Natural killer cell (primary cell): ENCODE data around the gene LPAR1. TPM values are rescaled to one million over a fixed set of nuclear protein-coding genes. Genes with fewer than 3 reads are reported as not detected.

Source experiments
- ATAC-seq, 3 donors: fragments of 150-1000 bp in 2 of 3; fragments of 200-7000 bp in 1 of 3; cut with Tn5 transposase; 1 replicate in 1 of 3; 2 replicates in 2 of 3; pipeline ENCODE4 v1.10.0; 2021; ENCODE audit warnings: mild to moderate bottlenecking in 2 of 3, moderate library complexity in 2 of 3
- DNase-seq, 2 donors: peaks; one replicate each; pipeline versions ENCODE4 v3.0.0 to v3.0.0-alpha.2; 2013 to 2021; ENCODE audit warnings: mixed read lengths in 1 of 2
- H3K27ac ChIP-seq: one replicate; pipeline ENCODE4 v1.5.1; 2013; ENCODE audit warnings: mild to moderate bottlenecking, low read length
- H3K27me3 ChIP-seq: one replicate; pipeline ENCODE4 v1.6.1; 2013; ENCODE audit warnings: low read length; ENCODE audit not compliant: control insufficient read depth, insufficient read depth
- H3K36me3 ChIP-seq: one replicate; pipeline ENCODE4 v1.6.1; 2013; ENCODE audit warnings: low read length; ENCODE audit not compliant: control insufficient read depth, insufficient read depth
- H3K4me1 ChIP-seq: one replicate; pipeline ENCODE4 v1.6.1; 2013; ENCODE audit warnings: low read length; ENCODE audit not compliant: control insufficient read depth, insufficient read depth
- H3K4me3 ChIP-seq: one replicate; pipeline ENCODE4 v1.5.1; 2013; ENCODE audit warnings: low read length
- H3K9me3 ChIP-seq: one replicate; pipeline ENCODE4 v1.6.1; 2013; ENCODE audit warnings: low read length; ENCODE audit not compliant: control insufficient read depth, insufficient read depth
- H3K27ac Mint-ChIP-seq, 2 donors: one replicate each; pipeline ENCODE4 v1.8.0; 2022; ENCODE audit warnings: mild to moderate bottlenecking in 2 of 2, mixed read lengths in 2 of 2, moderate library complexity in 1 of 2
- H3K27me3 Mint-ChIP-seq, 2 donors: one replicate each; pipeline ENCODE4 v1.8.0; 2022; ENCODE audit warnings: low read depth in 2 of 2, mixed read lengths in 2 of 2
- H3K36me3 Mint-ChIP-seq: one replicate; pipeline ENCODE4 v1.8.0; 2022; ENCODE audit warnings: mixed read lengths
- H3K4me1 Mint-ChIP-seq, 2 donors: one replicate each; pipeline ENCODE4 v1.8.0; 2022; ENCODE audit warnings: mixed read lengths in 2 of 2
- H3K4me3 Mint-ChIP-seq: one replicate; pipeline ENCODE4 v1.8.0; 2022; ENCODE audit warnings: mild to moderate bottlenecking, moderate library complexity, mixed read lengths
- H3K9me3 Mint-ChIP-seq, 2 donors: one replicate each; pipeline ENCODE4 v1.8.0; 2022; ENCODE audit warnings: mixed read lengths in 2 of 2
- WGBS: methylation state at CpG from one replicate; pipeline ENCODE4 v1.1.7; 2013; ENCODE audit warnings: missing lambda C conversion rate; ENCODE audit not compliant: insufficient coverage; 5-methylcytosine and 5-hydroxymethylcytosine counted together
- intact Hi-C: fragments of 100-400 bp; cut with micrococcal nuclease; formaldehyde crosslinking; loops from one replicate; pipeline ENCODE4 v1.14.2; 2022
- total RNA-seq, 4 donors: library from RNA; stranded (reverse); fragments of 120-200 nt in 1 of 4; gene quantifications; one replicate each; pipeline versions ENCODE4 v1.2.3 to v1.2.4, GENCODE V29; 2013 to 2022
- TF ChIP-seq, protein P1 (sequence below): fragments of 200-600 bp; IDR thresholded peaks from one replicate; pipeline ENCODE4 v1.8.0; 2022; ENCODE audit warnings: antibody characterized with exemption

Gene LPAR1
- total RNA-seq, 3 donors from 2014 or later (not counting 1 experiment from before 2014, with no cell fraction given): 0.48 to 0.50 TPM; not detected in 1

DNA sequence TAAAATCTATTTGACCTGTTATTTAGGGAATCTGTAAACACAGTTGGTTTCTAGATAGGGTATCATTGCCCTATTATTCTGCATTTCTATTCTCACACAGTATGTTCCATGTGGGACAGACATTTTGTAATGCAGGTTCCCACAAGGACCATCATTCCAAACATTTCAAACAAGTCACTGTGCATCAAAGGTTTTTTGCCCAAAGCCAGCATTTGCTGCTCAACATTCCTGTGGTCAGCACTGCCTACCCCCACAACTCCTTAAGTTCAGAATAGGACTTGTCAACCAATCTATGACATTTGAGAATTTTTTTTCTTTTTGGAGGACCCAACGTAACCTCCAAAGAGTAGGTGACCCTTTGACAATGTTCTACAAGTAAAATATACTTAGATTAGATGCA lies 95.7 kb downstream of the LPAR1 start:
- Mint-ChIP-seq H3K27me3 (no peaks in the 10 kb centered on the region), H3K4me3 (no peak overlapping the region), H3K4me1 (no peaks in the 10 kb centered on the region), H3K9me3 (peaks cover 2% of the 10 kb centered on the region in 2 donors), H3K27ac (no peak overlapping the region), H3K36me3 (no peaks in the 10 kb centered on the region)
- no peak overlapping the region for H3K27ac ChIP-seq
- no peak overlapping the region for H3K4me3 ChIP-seq
- no peaks in the 10 kb centered on the region for H3K4me1 ChIP-seq
- intact Hi-C loops: no loop called here
- TF ChIP-seq, protein P1, sequence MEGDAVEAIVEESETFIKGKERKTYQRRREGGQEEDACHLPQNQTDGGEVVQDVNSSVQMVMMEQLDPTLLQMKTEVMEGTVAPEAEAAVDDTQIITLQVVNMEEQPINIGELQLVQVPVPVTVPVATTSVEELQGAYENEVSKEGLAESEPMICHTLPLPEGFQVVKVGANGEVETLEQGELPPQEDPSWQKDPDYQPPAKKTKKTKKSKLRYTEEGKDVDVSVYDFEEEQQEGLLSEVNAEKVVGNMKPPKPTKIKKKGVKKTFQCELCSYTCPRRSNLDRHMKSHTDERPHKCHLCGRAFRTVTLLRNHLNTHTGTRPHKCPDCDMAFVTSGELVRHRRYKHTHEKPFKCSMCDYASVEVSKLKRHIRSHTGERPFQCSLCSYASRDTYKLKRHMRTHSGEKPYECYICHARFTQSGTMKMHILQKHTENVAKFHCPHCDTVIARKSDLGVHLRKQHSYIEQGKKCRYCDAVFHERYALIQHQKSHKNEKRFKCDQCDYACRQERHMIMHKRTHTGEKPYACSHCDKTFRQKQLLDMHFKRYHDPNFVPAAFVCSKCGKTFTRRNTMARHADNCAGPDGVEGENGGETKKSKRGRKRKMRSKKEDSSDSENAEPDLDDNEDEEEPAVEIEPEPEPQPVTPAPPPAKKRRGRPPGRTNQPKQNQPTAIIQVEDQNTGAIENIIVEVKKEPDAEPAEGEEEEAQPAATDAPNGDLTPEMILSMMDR: no peak
- DNase-seq: no peak
- no peak for ATAC-seq
- no CpG with 5 or more reads among the region's 1 CpG for WGBS
- no peaks in the 10 kb centered on the region for H3K9me3 ChIP-seq
- H3K36me3 ChIP-seq: no peaks in the 10 kb centered on the region
- no peaks in the 10 kb centered on the region for H3K27me3 ChIP-seq

DNA sequence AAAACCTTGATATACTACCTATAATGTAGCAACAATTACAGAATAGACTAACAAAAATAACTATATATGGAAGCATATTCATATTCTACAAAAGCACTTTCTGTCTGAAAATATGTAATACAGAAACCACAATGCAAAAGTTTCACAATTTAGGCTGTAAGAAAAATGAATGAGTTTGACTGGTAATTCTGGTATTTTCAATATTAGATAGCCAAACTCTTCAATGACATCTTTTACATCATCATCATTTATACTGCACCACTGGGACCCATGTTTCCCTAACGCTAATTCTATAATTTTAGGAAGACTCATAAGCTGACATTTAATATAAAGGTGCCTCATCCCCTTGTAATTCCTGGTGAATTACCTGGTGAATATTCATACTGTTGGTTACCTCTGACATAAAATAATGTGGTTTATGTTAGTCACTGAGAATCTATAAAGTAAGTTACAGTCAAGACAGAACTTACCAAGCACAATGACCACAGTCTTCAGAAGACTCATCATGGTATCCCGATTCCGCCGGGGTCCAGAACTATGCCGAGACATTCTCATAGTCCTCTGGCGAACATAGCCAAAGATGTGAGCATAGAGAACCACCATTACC lies 97.2 kb downstream of the LPAR1 start:
- no peaks in the 10 kb centered on the region for H3K36me3 Mint-ChIP-seq
- no peak for DNase-seq
- Histone ChIP-seq H3K36me3 (no peaks in the 10 kb centered on the region), H3K4me1 (no peaks in the 10 kb centered on the region), H3K27ac (no peak overlapping the region), H3K9me3 (no peaks in the 10 kb centered on the region), H3K4me3 (no peak overlapping the region), H3K27me3 (no peaks in the 10 kb centered on the region)
- no peak overlapping the region for H3K27ac Mint-ChIP-seq
- ATAC-seq: no peak
- H3K4me1 Mint-ChIP-seq: no peaks in the 10 kb centered on the region
- peaks cover 2% of the 10 kb centered on the region in 2 donors for H3K9me3 Mint-ChIP-seq
- TF ChIP-seq, protein P1: no peak
- WGBS: 94% methylated on average over 5 of the region's 6 CpGs
- H3K27me3 Mint-ChIP-seq: no peaks in the 10 kb centered on the region
- intact Hi-C loops: no loop called here
- no peak overlapping the region for H3K4me3 Mint-ChIP-seq

DNA sequence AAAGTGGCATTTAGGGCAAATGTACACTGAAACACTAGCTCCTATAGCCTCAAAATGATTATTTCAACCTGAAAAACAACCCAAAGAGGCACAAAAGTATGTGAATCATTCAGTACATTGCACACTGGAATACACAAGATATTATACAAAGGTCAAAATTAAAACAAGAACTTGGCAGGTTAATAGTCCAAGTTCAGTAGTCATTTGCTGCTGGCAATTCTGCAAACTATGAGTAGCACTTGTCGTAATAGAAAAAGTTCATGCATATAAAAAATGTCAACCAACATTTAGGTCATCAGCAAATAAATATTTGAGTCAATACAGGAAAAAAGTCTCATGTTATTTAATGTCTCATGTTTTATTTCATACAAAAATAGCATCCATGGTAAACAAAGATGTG lies 98.7 kb downstream of the LPAR1 start:
- no peak for DNase-seq
- Mint-ChIP-seq H3K9me3 (peaks cover 3% of the 10 kb centered on the region in 2 donors), H3K27me3 (no peaks in the 10 kb centered on the region), H3K27ac (no peak overlapping the region), H3K4me1 (no peaks in the 10 kb centered on the region), H3K4me3 (no peak overlapping the region), H3K36me3 (no peaks in the 10 kb centered on the region)
- H3K4me1 ChIP-seq: no peaks in the 10 kb centered on the region
- no peaks in the 10 kb centered on the region for H3K36me3 ChIP-seq
- no peaks in the 10 kb centered on the region for H3K27me3 ChIP-seq
- no peak overlapping the region for H3K4me3 ChIP-seq
- WGBS: 92% methylated on average over 1 of the region's 1 CpG
- no peaks in the 10 kb centered on the region for H3K9me3 ChIP-seq
- no peak for ATAC-seq
- intact Hi-C loops: no loop called here
- TF ChIP-seq, protein P1: no peak
- H3K27ac ChIP-seq: no peak overlapping the region

DNA sequence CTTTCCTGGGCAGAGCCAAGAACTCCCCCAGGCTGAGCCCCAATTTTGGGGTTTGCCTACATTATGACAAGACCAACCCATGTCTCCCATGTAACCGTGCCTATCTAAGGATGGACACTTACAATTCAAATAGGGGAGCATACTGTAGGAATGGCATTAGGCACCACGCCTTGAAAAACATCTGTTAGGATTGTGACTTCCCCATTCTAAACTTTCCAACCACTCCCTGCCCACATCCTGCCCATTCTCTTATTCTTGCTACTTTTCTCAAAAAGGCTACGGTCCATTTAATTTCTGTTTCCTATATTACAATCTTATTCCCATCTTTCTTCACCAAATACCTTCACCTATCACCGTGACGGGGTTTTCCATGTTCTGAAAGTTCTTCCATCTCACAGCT lies 99.2 kb downstream of the LPAR1 start:
- ATAC-seq (no peak), DNase-seq (no peak)
- H3K27me3 ChIP-seq: no peaks in the 10 kb centered on the region
- Mint-ChIP-seq H3K27me3 (no peaks in the 10 kb centered on the region), H3K4me3 (no peak overlapping the region), H3K27ac (no peak overlapping the region), H3K4me1 (no peaks in the 10 kb centered on the region), H3K36me3 (no peaks in the 10 kb centered on the region), H3K9me3 (peaks cover 4% of the 10 kb centered on the region in 2 donors)
- intact Hi-C loops: no loop called here
- H3K9me3 ChIP-seq: no peaks in the 10 kb centered on the region
- no peak overlapping the region for H3K27ac ChIP-seq
- no peaks in the 10 kb centered on the region for H3K36me3 ChIP-seq
- H3K4me3 ChIP-seq: no peak overlapping the region
- WGBS: 45% methylated on average over 5 of the region's 5 CpGs
- peaks cover 1% of the 10 kb centered on the region for H3K4me1 ChIP-seq
- TF ChIP-seq, protein P1: no peak
